GM12892 (cell line): ENCODE measurements around the gene CASKIN1.

Experiments
- POLR2A ChIP-seq: IDR thresholded peaks from 2 replicates; pipeline ENCODE4 v1.6.1; 2011; ENCODE audit warnings: low read depth, low read length, control low read depth
- TAF1 ChIP-seq: IDR thresholded peaks from 2 replicates; pipeline ENCODE4 v1.6.1; 2011; ENCODE audit warnings: low read depth, mild to moderate bottlenecking, control low read depth, low read length, borderline replicate concordance

DNA sequence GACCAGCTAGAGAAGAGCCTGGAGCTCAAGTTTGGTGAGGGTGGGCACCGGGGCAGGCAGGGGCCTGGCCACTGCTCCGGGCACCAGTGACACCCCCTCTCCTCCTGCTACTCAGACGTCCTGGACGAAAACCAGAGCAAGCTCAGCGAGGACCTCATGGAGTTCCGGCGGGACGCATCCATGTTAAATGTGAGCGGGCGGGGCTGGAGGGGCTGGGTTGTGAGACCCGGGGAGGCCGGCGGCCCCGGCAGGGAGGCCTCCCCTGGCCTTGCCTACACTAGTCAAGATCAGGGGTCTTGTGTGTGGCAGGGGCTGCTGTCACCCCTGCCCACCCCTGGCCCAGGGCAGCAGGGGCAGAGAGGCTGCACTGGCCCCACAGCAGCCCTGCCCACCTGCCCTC is 23.0 kb downstream of the CASKIN1 start:
- no peak for TF ChIP-seq POLR2A
- TF ChIP-seq TAF1: no peak
